ENCODE data around the gene STAM. TPM values are rescaled to one million over a fixed set of nuclear protein-coding genes. Genes with fewer than 3 reads are reported as not detected.

STAM gene
- total and polyA plus RNA-seq, 9 of the 15 experiments (the other 6 are each of a cell fraction or from before 2014, with no cell fraction given) = 13.8 to 33.5 (median 26.4) TPM

DNA sequence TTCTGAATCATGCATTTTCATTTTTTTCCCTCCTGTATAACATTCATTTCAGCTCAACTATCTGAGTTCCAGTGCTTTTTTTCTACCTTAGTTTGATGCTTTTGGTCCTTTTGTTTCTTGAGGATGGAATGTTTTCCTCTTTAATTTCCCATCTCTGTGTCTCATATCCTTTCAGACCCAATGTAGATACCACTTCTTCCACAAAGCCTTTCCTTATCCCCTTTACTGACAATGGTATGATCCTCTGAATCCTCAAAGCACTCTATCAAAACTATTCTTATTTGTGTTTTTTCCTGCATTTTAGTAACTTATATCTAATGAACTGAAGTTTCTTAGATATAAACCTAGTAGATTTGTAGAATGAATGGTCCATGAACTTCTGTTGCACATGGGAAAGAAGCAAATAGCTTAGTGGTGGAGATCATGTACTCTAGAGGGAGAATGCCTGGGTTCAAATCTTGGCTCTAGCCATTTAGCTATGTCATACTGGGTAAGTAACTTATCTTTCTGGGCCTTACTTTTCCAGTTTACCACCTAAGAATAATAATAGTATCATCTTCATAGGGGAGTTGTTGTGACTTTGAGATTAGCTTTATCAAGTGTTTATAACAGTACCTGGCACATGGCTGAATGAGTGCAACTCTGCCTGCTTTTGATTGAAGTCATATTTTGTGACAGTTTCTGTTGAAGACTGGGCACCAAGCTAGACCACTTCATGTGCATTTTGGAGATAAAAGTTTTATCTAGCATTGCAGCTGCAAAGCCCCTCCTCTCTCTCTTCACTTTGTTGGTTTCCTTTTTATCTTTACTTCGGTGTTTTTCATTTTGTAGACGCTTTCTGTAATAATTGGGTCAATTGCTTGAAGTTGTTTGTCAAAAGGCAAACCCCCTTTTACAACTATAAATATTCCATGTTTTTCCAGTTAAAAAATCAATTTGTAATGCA, 18.5 kb downstream of the STAM start (continued):
- TF ChIP-seq, protein P1, sequence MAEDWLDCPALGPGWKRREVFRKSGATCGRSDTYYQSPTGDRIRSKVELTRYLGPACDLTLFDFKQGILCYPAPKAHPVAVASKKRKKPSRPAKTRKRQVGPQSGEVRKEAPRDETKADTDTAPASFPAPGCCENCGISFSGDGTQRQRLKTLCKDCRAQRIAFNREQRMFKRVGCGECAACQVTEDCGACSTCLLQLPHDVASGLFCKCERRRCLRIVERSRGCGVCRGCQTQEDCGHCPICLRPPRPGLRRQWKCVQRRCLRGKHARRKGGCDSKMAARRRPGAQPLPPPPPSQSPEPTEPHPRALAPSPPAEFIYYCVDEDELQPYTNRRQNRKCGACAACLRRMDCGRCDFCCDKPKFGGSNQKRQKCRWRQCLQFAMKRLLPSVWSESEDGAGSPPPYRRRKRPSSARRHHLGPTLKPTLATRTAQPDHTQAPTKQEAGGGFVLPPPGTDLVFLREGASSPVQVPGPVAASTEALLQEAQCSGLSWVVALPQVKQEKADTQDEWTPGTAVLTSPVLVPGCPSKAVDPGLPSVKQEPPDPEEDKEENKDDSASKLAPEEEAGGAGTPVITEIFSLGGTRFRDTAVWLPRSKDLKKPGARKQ (CRISPR knock-in tag; IDR thresholded peaks at IDR 0.05) = no peak
- TF ChIP-seq MYBL2 (IDR thresholded peaks at IDR 0.05; ENCODE audit: low read depth) (peak; percentile 43; the same call in 1 of the 2 replicates), MYBL2 (CRISPR knock-in tag; IDR thresholded peaks at IDR 0.05; ENCODE audit: borderline replicate concordance) (no peak), ZNF316 (IDR thresholded peaks at IDR 0.05) (peak; percentile 72), SPI1 (IDR thresholded peaks at IDR 0.05; ENCODE audit: borderline replicate concordance, low read depth, low read length) (no peak), HLTF (IDR thresholded peaks at IDR 0.05) (peak; percentile 51), ZKSCAN1 (IDR thresholded peaks at IDR 0.05; ENCODE audit: low read depth, low read length) (no peak), SREBF1 (IDR thresholded peaks at IDR 0.05; ENCODE audit: borderline replicate concordance, low read depth, low read length) (no peak), RHOXF2B (CRISPR knock-in tag; conservative IDR thresholded peaks at IDR 0.05) (no peak), ASH1L (IDR thresholded peaks at IDR 0.05; ENCODE audit: borderline replicate concordance, low read depth, partially characterized antibody) (no peak), ZFP30 (CRISPR knock-in tag; IDR thresholded peaks at IDR 0.05; ENCODE audit: borderline replicate concordance) (no peak), PCBP1 (IDR thresholded peaks at IDR 0.05; ENCODE audit: low read depth, low read length, poor library complexity, severe bottlenecking) (no peak), NELFE (IDR thresholded peaks at IDR 0.05; ENCODE audit: insufficient read depth, insufficient read length) (no peak), ZEB2 (IDR thresholded peaks at IDR 0.05) (peak; percentile 95), KAT7 (CRISPR knock-in tag; IDR thresholded peaks at IDR 0.05; ENCODE audit: borderline replicate concordance) (no peak), TARDBP (IDR thresholded peaks at IDR 0.05) (peak; percentile 91), RBM25 (IDR thresholded peaks at IDR 0.05; ENCODE audit: low read depth, low read length, severe bottlenecking) (no peak), HMG20A (CRISPR knock-in tag; conservative IDR thresholded peaks at IDR 0.05) (0 out of 2 replicates have a peak, but pooled peaks have one; percentile 4), MCM2 (IDR thresholded peaks at IDR 0.05; ENCODE audit: low read depth) (no peak), SUPT5H (IDR thresholded peaks at IDR 0.05) (no peak)
- TF ChIP-seq, protein P2, sequence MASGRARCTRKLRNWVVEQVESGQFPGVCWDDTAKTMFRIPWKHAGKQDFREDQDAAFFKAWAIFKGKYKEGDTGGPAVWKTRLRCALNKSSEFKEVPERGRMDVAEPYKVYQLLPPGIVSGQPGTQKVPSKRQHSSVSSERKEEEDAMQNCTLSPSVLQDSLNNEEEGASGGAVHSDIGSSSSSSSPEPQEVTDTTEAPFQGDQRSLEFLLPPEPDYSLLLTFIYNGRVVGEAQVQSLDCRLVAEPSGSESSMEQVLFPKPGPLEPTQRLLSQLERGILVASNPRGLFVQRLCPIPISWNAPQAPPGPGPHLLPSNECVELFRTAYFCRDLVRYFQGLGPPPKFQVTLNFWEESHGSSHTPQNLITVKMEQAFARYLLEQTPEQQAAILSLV (tag; IDR thresholded peaks at IDR 0.05) = no peak
- TF ChIP-seq, protein P3, sequence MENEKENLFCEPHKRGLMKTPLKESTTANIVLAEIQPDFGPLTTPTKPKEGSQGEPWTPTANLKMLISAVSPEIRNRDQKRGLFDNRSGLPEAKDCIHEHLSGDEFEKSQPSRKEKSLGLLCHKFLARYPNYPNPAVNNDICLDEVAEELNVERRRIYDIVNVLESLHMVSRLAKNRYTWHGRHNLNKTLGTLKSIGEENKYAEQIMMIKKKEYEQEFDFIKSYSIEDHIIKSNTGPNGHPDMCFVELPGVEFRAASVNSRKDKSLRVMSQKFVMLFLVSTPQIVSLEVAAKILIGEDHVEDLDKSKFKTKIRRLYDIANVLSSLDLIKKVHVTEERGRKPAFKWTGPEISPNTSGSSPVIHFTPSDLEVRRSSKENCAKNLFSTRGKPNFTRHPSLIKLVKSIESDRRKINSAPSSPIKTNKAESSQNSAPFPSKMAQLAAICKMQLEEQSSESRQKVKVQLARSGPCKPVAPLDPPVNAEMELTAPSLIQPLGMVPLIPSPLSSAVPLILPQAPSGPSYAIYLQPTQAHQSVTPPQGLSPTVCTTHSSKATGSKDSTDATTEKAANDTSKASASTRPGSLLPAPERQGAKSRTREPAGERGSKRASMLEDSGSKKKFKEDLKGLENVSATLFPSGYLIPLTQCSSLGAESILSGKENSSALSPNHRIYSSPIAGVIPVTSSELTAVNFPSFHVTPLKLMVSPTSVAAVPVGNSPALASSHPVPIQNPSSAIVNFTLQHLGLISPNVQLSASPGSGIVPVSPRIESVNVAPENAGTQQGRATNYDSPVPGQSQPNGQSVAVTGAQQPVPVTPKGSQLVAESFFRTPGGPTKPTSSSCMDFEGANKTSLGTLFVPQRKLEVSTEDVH (IDR thresholded peaks at IDR 0.05; ENCODE audit: low read depth, partially characterized antibody) = peak; percentile 26
